Astrocyte (in vitro differentiated cells and primary cell): ENCODE results near the gene NHLH1. TPM values are rescaled to one million over a fixed set of nuclear protein-coding genes. Genes with fewer than 3 reads are reported as not detected.

Source experiments
- DNase-seq: peaks from one replicate; pipeline ENCODE4 v3.0.0-alpha.2; 2010; ENCODE audit warnings: low read depth
- FAIRE-seq: peaks from 2 replicates; lab custom pipeline; 2011; peaks lifted over from hg19 to GRCh38; lab: Jason Lieb, UNC
- H2AFZ ChIP-seq: 2 replicates; pipeline ENCODE4 v1.6.0; 2012; ENCODE audit warnings: low read depth, low read length, inconsistent platforms
- H3K27ac ChIP-seq: 2 replicates; pipeline ENCODE4 v1.5.1; 2011; ENCODE audit warnings: low read depth, low read length, inconsistent platforms
- H3K27me3 ChIP-seq: 2 replicates; pipeline ENCODE4 v1.6.0; 2011; ENCODE audit warnings: low read length, inconsistent platforms; ENCODE audit not compliant: insufficient read depth
- H3K36me3 ChIP-seq: 2 replicates; pipeline ENCODE4 v1.5.1; 2011; ENCODE audit warnings: low read length, inconsistent platforms; ENCODE audit not compliant: insufficient read depth
- H3K4me1 ChIP-seq: 2 replicates; pipeline ENCODE4 v1.5.1; 2011; ENCODE audit warnings: low read length, inconsistent platforms; ENCODE audit not compliant: insufficient read depth
- H3K4me2 ChIP-seq: 2 replicates; pipeline ENCODE4 v1.6.0; 2012; ENCODE audit warnings: low read length, inconsistent platforms
- H3K4me3 ChIP-seq: 2 replicates; pipeline ENCODE4 v1.5.1; 2011; ENCODE audit warnings: low read depth, mild to moderate bottlenecking, low read length, inconsistent platforms; ENCODE audit not compliant: insufficient read depth
- H3K79me2 ChIP-seq: 2 replicates; pipeline ENCODE4 v1.6.0; 2012; ENCODE audit warnings: mild to moderate bottlenecking, low read length, inconsistent platforms; ENCODE audit not compliant: insufficient read depth
- H3K9ac ChIP-seq: 2 replicates; pipeline ENCODE4 v1.6.0; 2012; ENCODE audit warnings: mild to moderate bottlenecking, low read length, inconsistent platforms
- H3K9me3 ChIP-seq: 2 replicates; pipeline ENCODE4 v1.5.1; 2012; ENCODE audit warnings: low read depth, mild to moderate bottlenecking, low read length, inconsistent platforms; ENCODE audit not compliant: insufficient read depth
- H4K20me1 ChIP-seq: 2 replicates; pipeline ENCODE4 v1.6.0; 2012; ENCODE audit warnings: low read length, inconsistent platforms; ENCODE audit not compliant: insufficient read depth
- H3K27ac Mint-ChIP-seq: one replicate; pipeline ENCODE4 v1.8.0; 2021; ENCODE audit warnings: mild to moderate bottlenecking, mixed read lengths; ENCODE audit not compliant: unreplicated experiment
- H3K27me3 Mint-ChIP-seq: one replicate; pipeline ENCODE4 v1.8.0; 2021; ENCODE audit warnings: low read depth, mixed read lengths; ENCODE audit not compliant: unreplicated experiment
- H3K36me3 Mint-ChIP-seq: one replicate; pipeline ENCODE4 v1.8.0; 2021; ENCODE audit warnings: low read depth, mixed read lengths; ENCODE audit not compliant: unreplicated experiment
- H3K4me1 Mint-ChIP-seq: one replicate; pipeline ENCODE4 v1.8.0; 2021; ENCODE audit warnings: low read depth, mixed read lengths; ENCODE audit not compliant: unreplicated experiment
- H3K4me3 Mint-ChIP-seq: one replicate; pipeline ENCODE4 v1.8.0; 2021; ENCODE audit warnings: mild to moderate bottlenecking, moderate library complexity, mixed read lengths; ENCODE audit not compliant: unreplicated experiment
- H3K9me3 Mint-ChIP-seq: one replicate; pipeline ENCODE4 v1.8.0; 2021; ENCODE audit warnings: mild to moderate bottlenecking, mixed read lengths; ENCODE audit not compliant: unreplicated experiment
- EZH2 ChIP-seq: IDR thresholded peaks from 2 replicates; pipeline ENCODE4 v1.6.1; 2012; ENCODE audit warnings: mild to moderate bottlenecking, low read length, inconsistent platforms; ENCODE audit not compliant: insufficient read depth
- total RNA-seq: library from RNA; stranded (reverse); gene quantifications from 2 replicates; pipeline ENCODE4 v1.2.1, GENCODE V29; 2021
- TF ChIP-seq, protein P1 (sequence below): IDR thresholded peaks from 2 replicates; pipeline ENCODE4 v1.5.1; 2011; ENCODE audit warnings: low read depth, mild to moderate bottlenecking, inconsistent platforms, low read length, moderate library complexity; ENCODE audit not compliant: insufficient read depth

The NHLH1 gene
- total RNA-seq, 1 donor from 2014 or later, result 0.70 TPM

DNA sequence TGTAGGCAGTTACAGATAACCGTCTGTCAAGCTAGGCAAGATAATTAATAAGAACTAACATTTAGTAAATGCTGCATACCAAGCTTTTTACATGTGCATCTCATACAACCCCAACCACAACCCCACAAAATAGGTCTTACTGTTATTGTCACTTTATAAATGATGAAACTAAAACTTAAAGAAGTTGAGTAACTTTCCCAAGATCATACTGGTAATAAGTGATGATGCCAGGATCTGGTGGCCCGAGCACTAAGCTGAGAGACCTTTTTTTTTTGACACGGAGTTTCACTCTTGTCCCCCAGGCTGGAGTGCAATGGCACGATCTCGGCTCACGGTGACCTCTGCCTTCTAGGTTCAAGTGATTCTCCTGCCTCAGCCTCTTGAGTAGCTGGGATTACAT is 21.9 kb upstream of the NHLH1 start:
- peaks cover 51% of the 10 kb centered on the region for H3K79me2 ChIP-seq
- Mint-ChIP-seq H3K4me3 (peak overlapping the region; percentile 100), H3K36me3 (peaks cover 10% of the 10 kb centered on the region), H3K27ac (peak overlapping the region; percentile 29), H3K4me1 (peaks cover 19% of the 10 kb centered on the region), H3K9me3 (no peaks in the 10 kb centered on the region), H3K27me3 (no peaks in the 10 kb centered on the region)
- H3K27ac ChIP-seq, result no peak overlapping the region
- no peak overlapping the region for H3K4me3 ChIP-seq
- peaks cover 40% of the 10 kb centered on the region for H4K20me1 ChIP-seq
- no peak overlapping the region for H3K9ac ChIP-seq
- peaks cover 9% of the 10 kb centered on the region for H3K4me1 ChIP-seq
- no peak for FAIRE-seq
- DNase-seq, result no peak
- H3K4me2 ChIP-seq, result no peak overlapping the region
- TF ChIP-seq EZH2, result no peak
- TF ChIP-seq, protein P1, sequence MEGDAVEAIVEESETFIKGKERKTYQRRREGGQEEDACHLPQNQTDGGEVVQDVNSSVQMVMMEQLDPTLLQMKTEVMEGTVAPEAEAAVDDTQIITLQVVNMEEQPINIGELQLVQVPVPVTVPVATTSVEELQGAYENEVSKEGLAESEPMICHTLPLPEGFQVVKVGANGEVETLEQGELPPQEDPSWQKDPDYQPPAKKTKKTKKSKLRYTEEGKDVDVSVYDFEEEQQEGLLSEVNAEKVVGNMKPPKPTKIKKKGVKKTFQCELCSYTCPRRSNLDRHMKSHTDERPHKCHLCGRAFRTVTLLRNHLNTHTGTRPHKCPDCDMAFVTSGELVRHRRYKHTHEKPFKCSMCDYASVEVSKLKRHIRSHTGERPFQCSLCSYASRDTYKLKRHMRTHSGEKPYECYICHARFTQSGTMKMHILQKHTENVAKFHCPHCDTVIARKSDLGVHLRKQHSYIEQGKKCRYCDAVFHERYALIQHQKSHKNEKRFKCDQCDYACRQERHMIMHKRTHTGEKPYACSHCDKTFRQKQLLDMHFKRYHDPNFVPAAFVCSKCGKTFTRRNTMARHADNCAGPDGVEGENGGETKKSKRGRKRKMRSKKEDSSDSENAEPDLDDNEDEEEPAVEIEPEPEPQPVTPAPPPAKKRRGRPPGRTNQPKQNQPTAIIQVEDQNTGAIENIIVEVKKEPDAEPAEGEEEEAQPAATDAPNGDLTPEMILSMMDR, result no peak
- no peaks in the 10 kb centered on the region for H3K9me3 ChIP-seq
- no peak overlapping the region for H2AFZ ChIP-seq
- H3K36me3 ChIP-seq, result peaks cover 22% of the 10 kb centered on the region
- H3K27me3 ChIP-seq, result no peaks in the 10 kb centered on the region

DNA sequence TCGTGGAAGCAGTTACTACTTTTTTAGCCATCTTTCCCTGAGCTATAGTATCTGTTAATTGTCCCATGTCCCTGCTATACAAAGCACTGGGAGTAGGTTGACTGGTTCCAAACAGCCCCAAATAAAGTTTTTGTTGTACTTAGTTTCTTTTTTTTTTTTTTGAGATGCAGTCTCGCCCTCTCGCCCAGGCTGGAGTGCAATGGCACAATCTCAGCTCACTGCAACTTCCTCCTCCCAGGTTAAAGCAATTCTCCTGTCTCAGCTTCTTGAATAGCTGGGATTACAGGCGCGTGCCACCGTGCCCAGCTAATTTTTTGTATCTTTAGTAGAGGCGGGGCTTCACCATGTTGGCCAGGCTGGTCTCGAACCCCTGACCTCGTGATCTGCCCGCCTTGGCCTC is 20.4 kb upstream of the NHLH1 start:
- Histone ChIP-seq H4K20me1 (peaks cover 31% of the 10 kb centered on the region), H3K9me3 (no peaks in the 10 kb centered on the region), H3K9ac (no peak overlapping the region), H3K36me3 (peaks cover 34% of the 10 kb centered on the region), H3K4me3 (no peak overlapping the region), H3K4me2 (no peak overlapping the region), H3K4me1 (peaks cover 5% of the 10 kb centered on the region), H2AFZ (no peak overlapping the region), H3K27me3 (no peaks in the 10 kb centered on the region), H3K27ac (no peak overlapping the region), H3K79me2 (peaks cover 35% of the 10 kb centered on the region)
- no peaks in the 10 kb centered on the region for H3K9me3 Mint-ChIP-seq
- TF ChIP-seq, protein P1, result no peak
- no peak for TF ChIP-seq EZH2
- H3K27ac Mint-ChIP-seq, result no peak overlapping the region
- peaks cover 14% of the 10 kb centered on the region for H3K36me3 Mint-ChIP-seq
- peaks cover 8% of the 10 kb centered on the region for H3K4me1 Mint-ChIP-seq
- H3K4me3 Mint-ChIP-seq, result no peak overlapping the region
- DNase-seq (no peak), FAIRE-seq (no peak)
- H3K27me3 Mint-ChIP-seq, result no peaks in the 10 kb centered on the region

DNA sequence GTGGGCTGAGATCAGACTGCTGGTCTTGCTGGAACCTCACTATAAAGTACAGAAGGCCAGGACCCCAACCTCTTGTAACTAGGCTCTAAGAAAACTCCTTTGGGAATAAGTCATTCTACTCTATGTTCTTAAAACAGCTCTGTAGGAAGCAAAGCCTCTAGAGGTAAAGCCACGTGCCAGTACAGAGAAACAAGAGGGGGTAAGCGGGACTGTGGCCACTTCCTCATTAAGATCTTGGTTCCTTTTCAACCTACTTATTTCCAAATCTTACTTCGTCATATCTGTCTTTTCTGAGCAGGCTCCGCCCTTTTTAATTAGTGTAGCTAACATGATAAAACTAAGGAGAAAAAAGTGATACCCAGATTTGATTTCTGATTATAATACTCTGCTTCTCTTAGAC is 19.9 kb upstream of the NHLH1 start:
- Histone ChIP-seq H3K79me2 (peaks cover 30% of the 10 kb centered on the region), H3K9me3 (no peaks in the 10 kb centered on the region), H4K20me1 (peaks cover 28% of the 10 kb centered on the region), H3K27ac (no peak overlapping the region), H3K4me3 (no peak overlapping the region), H2AFZ (no peak overlapping the region), H3K4me2 (no peak overlapping the region), H3K27me3 (no peaks in the 10 kb centered on the region), H3K4me1 (peaks cover 5% of the 10 kb centered on the region), H3K36me3 (peaks cover 39% of the 10 kb centered on the region), H3K9ac (no peak overlapping the region)
- Mint-ChIP-seq H3K27me3 (no peaks in the 10 kb centered on the region), H3K27ac (no peak overlapping the region), H3K4me1 (peaks cover 8% of the 10 kb centered on the region), H3K4me3 (no peak overlapping the region), H3K9me3 (no peaks in the 10 kb centered on the region), H3K36me3 (peaks cover 16% of the 10 kb centered on the region)
- DNase-seq (no peak), FAIRE-seq (no peak)
- TF ChIP-seq, protein P1, result no peak
- TF ChIP-seq EZH2, result no peak
